HCT116 (cell line): ENCODE data around the gene COA7. TPM values are rescaled to one million over a fixed set of nuclear protein-coding genes. Genes with fewer than 3 reads are reported as not detected.

Experiments
- ATAC-seq: fragments of 200-7000 bp; cut with Tn5 transposase; 2 replicates; pipeline ENCODE4 v1.9.1; 2020; ENCODE audit warnings: mild to moderate bottlenecking, moderate library complexity
- BruUV-seq: library from RNA; stranded (reverse); fragments of 400-500 nt; replicated peaks from 2 replicates; lab custom pipeline; 2021; lab: Mats Ljungman, UMichigan
- CTCF ChIA-PET: fragments of 300-600 bp; sonication (Branson Sonifier 250); formaldehyde crosslinking; loops from one replicate; lab custom pipeline; 2021; ENCODE audit warnings: antibody characterized with exemption; lab: Charles Lee
- POLR2A ChIA-PET: fragments of 300-600, 350-600 bp; sonication (Branson Sonifier 250); formaldehyde crosslinking; loops from one replicate; lab custom pipeline; 2021; ENCODE audit warnings: antibody characterized with exemption; lab: Charles Lee
- RAD21 ChIA-PET, 2 experiments: fragments of 300-600 bp; sonication (Branson Sonifier 250); formaldehyde crosslinking; loops; one replicate each; lab custom pipeline; 2023; ENCODE audit warnings: low total read pairs in 2 of 2; ENCODE audit not compliant: uncharacterized antibody in 2 of 2, unreplicated experiment in 2 of 2, low non-redundant PET in 1 of 2; lab: Charles Lee
- DNase-seq: peaks from one replicate; pipeline ENCODE4 v3.0.0-alpha.2; 2010; ENCODE audit warnings: low read depth, low spot score
- H2AFZ ChIP-seq: fragments of 200-600 bp; shearing (Covaris generic), sonication (generic); 2 replicates; pipeline ENCODE4 v1.6.1; 2017; ENCODE audit warnings: low read depth, mixed run types, mixed read lengths, antibody characterized with exemption, low read length; ENCODE audit not compliant: poor library complexity, severe bottlenecking
- H3K27ac ChIP-seq: 2 replicates; pipeline ENCODE4 v1.5.1; 2012; ENCODE audit warnings: low read depth, low read length
- H3K27me3 ChIP-seq: fragments of 200-600 bp; sonication (generic); 2 replicates; pipeline ENCODE4 v1.6.1; 2016; ENCODE audit warnings: mixed run types, low read length, mixed read lengths; ENCODE audit not compliant: insufficient read depth
- H3K36me3 ChIP-seq, 2 experiments: fragments of 200-500 bp in 1 of 2; fragments of 200-600 bp in 1 of 2; sonication (Bioruptor generic) in 1 of 2; sonication (generic) in 1 of 2; 2 replicates each; pipeline versions ENCODE4 v1.5.1 to v1.6.1; 2014 to 2016; ENCODE audit warnings: low read length in 2 of 2, inconsistent platforms in 1 of 2, mixed read lengths in 1 of 2, mixed run types in 1 of 2; ENCODE audit not compliant: insufficient read depth in 2 of 2, control insufficient read depth in 1 of 2
- H3K4me1 ChIP-seq, 2 experiments: fragments of 200-600 bp in 1 of 2; sonication (generic) in 1 of 2; 2 replicates each; pipeline versions ENCODE4 v1.5.1 to v1.6.1; 2012 to 2017; ENCODE audit warnings: low read length in 2 of 2, inconsistent platforms in 1 of 2, mild to moderate bottlenecking in 1 of 2, mixed read lengths in 1 of 2, mixed run types in 1 of 2, moderate library complexity in 1 of 2; ENCODE audit not compliant: insufficient read depth in 2 of 2, control insufficient read depth in 1 of 2
- H3K4me2 ChIP-seq: fragments of 200-600 bp; sonication (generic); 2 replicates; pipeline ENCODE4 v1.6.1; 2017; ENCODE audit warnings: mixed run types, low read length, mixed read lengths
- H3K4me3 ChIP-seq, 2 experiments: fragments of 200-600 bp in 1 of 2; sonication (generic) in 1 of 2; replicated peaks in 1 of 2; 2 replicates each; pipeline ENCODE4 v1.5.1; 2011 to 2016; ENCODE audit warnings: low read length in 2 of 2, control low read depth in 1 of 2, low read depth in 1 of 2, mild to moderate bottlenecking in 1 of 2, mixed read lengths in 1 of 2, mixed run types in 1 of 2
- H3K79me2 ChIP-seq: fragments of 200-600 bp; sonication (generic); 2 replicates; pipeline ENCODE4 v1.6.1; 2017; ENCODE audit warnings: mild to moderate bottlenecking, mixed run types, low read length, moderate library complexity, mixed read lengths; ENCODE audit not compliant: insufficient read depth
- H3K9ac ChIP-seq: fragments of 200-600 bp; sonication (generic); 2 replicates; pipeline ENCODE4 v1.6.1; 2016; ENCODE audit warnings: low read length, mixed read lengths
- H3K9me2 ChIP-seq: fragments of 200-600 bp; sonication (generic), shearing (Covaris generic); 2 replicates; pipeline ENCODE4 v1.6.1; 2017; ENCODE audit warnings: mixed run types, mild to moderate bottlenecking, moderate library complexity; ENCODE audit not compliant: insufficient read depth
- H3K9me3 ChIP-seq, 2 experiments: fragments of 200-500 bp in 1 of 2; fragments of 200-600 bp in 1 of 2; sonication (Bioruptor generic) in 1 of 2; sonication (generic) in 1 of 2; 2 replicates each; pipeline ENCODE4 v1.6.1; 2014 to 2017; ENCODE audit warnings: low read length in 2 of 2, mixed read lengths in 2 of 2, inconsistent platforms in 1 of 2, low read depth in 1 of 2, mild to moderate bottlenecking in 1 of 2, mixed run types in 1 of 2, moderate library complexity in 1 of 2; ENCODE audit not compliant: control insufficient read depth in 1 of 2, insufficient read depth in 1 of 2
- H4K20me1 ChIP-seq: fragments of 200-600 bp; sonication (generic), shearing (Covaris generic); 2 replicates; pipeline ENCODE4 v1.6.1; 2017; ENCODE audit warnings: mixed run types, mild to moderate bottlenecking, moderate library complexity; ENCODE audit not compliant: insufficient read depth
- CEBPB ChIP-seq: IDR thresholded peaks from 2 replicates; pipeline ENCODE4 v1.6.1; 2012; ENCODE audit warnings: low read depth
- EGR1 ChIP-seq: IDR thresholded peaks from 2 replicates; pipeline ENCODE4 v1.6.1; 2012; ENCODE audit warnings: low read depth
- EZH2 ChIP-seq: fragments of 200-600 bp; sonication (generic); IDR thresholded peaks from 2 replicates; pipeline ENCODE4 v1.6.1; 2017; ENCODE audit warnings: antibody characterized with exemption, mixed run types
- EZH2phosphoT487 ChIP-seq: fragments of 200-600 bp; IDR thresholded peaks from 2 replicates; pipeline ENCODE4 v1.6.1; 2018; ENCODE audit warnings: antibody characterized with exemption, borderline replicate concordance
- FOSL1 ChIP-seq: IDR thresholded peaks from 2 replicates; pipeline ENCODE4 v1.6.1; 2012; ENCODE audit warnings: low read depth
- POLR2A ChIP-seq: IDR thresholded peaks from 2 replicates; pipeline ENCODE4 v1.7.0; 2011; ENCODE audit warnings: borderline replicate concordance; ENCODE audit not compliant: insufficient read depth, insufficient read length; ENCODE audit errors: extremely low read depth
- POLR2AphosphoS5 ChIP-seq: IDR thresholded peaks from 2 replicates; pipeline ENCODE4 v1.6.1; 2011; ENCODE audit warnings: mild to moderate bottlenecking, low read depth, low read length, moderate library complexity
- RAD21 ChIP-seq: IDR thresholded peaks from 2 replicates; pipeline ENCODE4 v1.6.1; 2012; ENCODE audit warnings: low read depth, mild to moderate bottlenecking
- SP1 ChIP-seq: IDR thresholded peaks from 2 replicates; pipeline ENCODE4 v1.6.1; 2012; ENCODE audit warnings: low read depth
- SRF ChIP-seq: IDR thresholded peaks from 2 replicates; pipeline ENCODE4 v1.6.1; 2012; ENCODE audit warnings: low read depth
- TCF7L2 ChIP-seq: IDR thresholded peaks from 2 replicates; pipeline ENCODE4 v1.7.0; 2011; ENCODE audit warnings: borderline replicate concordance, inconsistent platforms; ENCODE audit not compliant: insufficient read depth, insufficient read length; ENCODE audit errors: extremely low read depth
- ZFX ChIP-seq: fragments of 450-650 bp; IDR thresholded peaks from 2 replicates; pipeline ENCODE4 v1.6.1; 2017
- ZNF274 ChIP-seq: fragments of 200-500 bp; sonication (Bioruptor generic); IDR thresholded peaks from 2 replicates; pipeline ENCODE4 v1.6.1; 2014; ENCODE audit warnings: mild to moderate bottlenecking, low read depth, low read length, inconsistent platforms
- intact Hi-C: fragments of 100-400 bp; cut with micrococcal nuclease; formaldehyde crosslinking; loops from 2 replicates; pipeline ENCODE4 v1.10.0; 2022
- total RNA-seq: library from RNA; stranded (reverse); gene quantifications from one replicate; pipeline ENCODE4 v1.2.1, GENCODE V29; 2021; ENCODE audit not compliant: unreplicated experiment
- TF ChIP-seq, protein P1 (sequence below): IDR thresholded peaks from 2 replicates; pipeline ENCODE4 v1.6.1; 2012
- TF ChIP-seq, protein P2 (sequence below): IDR thresholded peaks from 2 replicates; pipeline ENCODE4 v1.6.1; 2012; ENCODE audit warnings: low read depth
- TF ChIP-seq, protein P3 (sequence below), 3 experiments: fragments of 200-600 bp in 1 of 3; sonication (generic) in 1 of 3; IDR thresholded peaks in 2 of 3; conservative IDR thresholded peaks in 1 of 3; 2 replicates each; pipeline ENCODE4 v1.5.1; 2012 to 2017; ENCODE audit warnings: low read depth in 2 of 3, low read length in 2 of 3, antibody characterized with exemption in 1 of 3, borderline replicate concordance in 1 of 3, control low read depth in 1 of 3, mild to moderate bottlenecking in 1 of 3, mixed read lengths in 1 of 3, mixed run types in 1 of 3, moderate library complexity in 1 of 3; ENCODE audit not compliant: insufficient read depth in 1 of 3
- TF ChIP-seq, protein P4 (sequence below): IDR thresholded peaks from 2 replicates; pipeline ENCODE4 v1.6.1; 2011; ENCODE audit warnings: mild to moderate bottlenecking, low read length, moderate library complexity; ENCODE audit not compliant: insufficient replicate concordance; ENCODE audit errors: extremely low read depth

The COA7 gene
- total RNA-seq, 1 experiment from 2014 or later, result 43.6 TPM

DNA sequence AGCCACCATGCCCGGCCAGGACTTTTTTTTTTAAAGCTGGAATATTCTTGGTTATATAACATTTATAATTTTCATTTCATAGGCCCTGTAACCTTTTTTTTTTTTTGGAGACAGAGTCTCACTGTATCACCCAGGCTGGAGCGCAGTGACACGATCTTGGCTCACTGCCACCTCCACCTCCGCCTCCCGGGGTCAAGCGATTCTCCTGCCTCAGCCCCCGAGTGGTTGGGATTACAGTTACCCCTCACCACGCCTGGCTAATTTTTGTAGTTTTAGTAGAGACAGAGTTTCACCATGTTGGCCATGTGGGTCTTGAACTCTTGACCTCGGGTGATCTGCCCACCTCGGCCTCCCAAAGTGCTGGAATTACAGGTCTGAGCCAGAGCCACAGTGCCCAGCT, 40.7 kb upstream of the COA7 start:
- H3K27me3 ChIP-seq, result no peaks in the 10 kb centered on the region
- no peak overlapping the region for H3K4me3 ChIP-seq
- H2AFZ ChIP-seq, result no peak overlapping the region
- intact Hi-C loops, result no loop called here
- no peaks in the 10 kb centered on the region for H3K9me2 ChIP-seq
- no peaks in the 10 kb centered on the region for H3K36me3 ChIP-seq
- no peaks in the 10 kb centered on the region for H4K20me1 ChIP-seq
- no peak overlapping the region for H3K27ac ChIP-seq
- CTCF ChIA-PET, result no interaction called here
- POLR2A ChIA-PET, result no interaction called here
- no peaks in the 10 kb centered on the region for H3K9me3 ChIP-seq
- 0 out of 4 replicates have a peak, but pooled peaks cover 0 to 6% of the 10 kb centered on the region in 2 experiments for H3K4me1 ChIP-seq
- no peak overlapping the region for H3K4me2 ChIP-seq
- no TSS peak for BruUV-seq
- TF ChIP-seq EZH2phosphoT487 (no peak), ZFX (no peak), SP1 (no peak), POLR2A (no peak), ZNF274 (no peak), FOSL1 (no peak), TCF7L2 (no peak), SRF (no peak), POLR2AphosphoS5 (no peak), EGR1 (no peak), EZH2 (no peak), CEBPB (no peak), RAD21 (no peak)
- TF ChIP-seq, protein P1, sequence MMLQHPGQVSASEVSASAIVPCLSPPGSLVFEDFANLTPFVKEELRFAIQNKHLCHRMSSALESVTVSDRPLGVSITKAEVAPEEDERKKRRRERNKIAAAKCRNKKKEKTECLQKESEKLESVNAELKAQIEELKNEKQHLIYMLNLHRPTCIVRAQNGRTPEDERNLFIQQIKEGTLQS, result no peak
- TF ChIP-seq, protein P2, sequence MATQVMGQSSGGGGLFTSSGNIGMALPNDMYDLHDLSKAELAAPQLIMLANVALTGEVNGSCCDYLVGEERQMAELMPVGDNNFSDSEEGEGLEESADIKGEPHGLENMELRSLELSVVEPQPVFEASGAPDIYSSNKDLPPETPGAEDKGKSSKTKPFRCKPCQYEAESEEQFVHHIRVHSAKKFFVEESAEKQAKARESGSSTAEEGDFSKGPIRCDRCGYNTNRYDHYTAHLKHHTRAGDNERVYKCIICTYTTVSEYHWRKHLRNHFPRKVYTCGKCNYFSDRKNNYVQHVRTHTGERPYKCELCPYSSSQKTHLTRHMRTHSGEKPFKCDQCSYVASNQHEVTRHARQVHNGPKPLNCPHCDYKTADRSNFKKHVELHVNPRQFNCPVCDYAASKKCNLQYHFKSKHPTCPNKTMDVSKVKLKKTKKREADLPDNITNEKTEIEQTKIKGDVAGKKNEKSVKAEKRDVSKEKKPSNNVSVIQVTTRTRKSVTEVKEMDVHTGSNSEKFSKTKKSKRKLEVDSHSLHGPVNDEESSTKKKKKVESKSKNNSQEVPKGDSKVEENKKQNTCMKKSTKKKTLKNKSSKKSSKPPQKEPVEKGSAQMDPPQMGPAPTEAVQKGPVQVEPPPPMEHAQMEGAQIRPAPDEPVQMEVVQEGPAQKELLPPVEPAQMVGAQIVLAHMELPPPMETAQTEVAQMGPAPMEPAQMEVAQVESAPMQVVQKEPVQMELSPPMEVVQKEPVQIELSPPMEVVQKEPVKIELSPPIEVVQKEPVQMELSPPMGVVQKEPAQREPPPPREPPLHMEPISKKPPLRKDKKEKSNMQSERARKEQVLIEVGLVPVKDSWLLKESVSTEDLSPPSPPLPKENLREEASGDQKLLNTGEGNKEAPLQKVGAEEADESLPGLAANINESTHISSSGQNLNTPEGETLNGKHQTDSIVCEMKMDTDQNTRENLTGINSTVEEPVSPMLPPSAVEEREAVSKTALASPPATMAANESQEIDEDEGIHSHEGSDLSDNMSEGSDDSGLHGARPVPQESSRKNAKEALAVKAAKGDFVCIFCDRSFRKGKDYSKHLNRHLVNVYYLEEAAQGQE, result no peak
- TF ChIP-seq, protein P3, sequence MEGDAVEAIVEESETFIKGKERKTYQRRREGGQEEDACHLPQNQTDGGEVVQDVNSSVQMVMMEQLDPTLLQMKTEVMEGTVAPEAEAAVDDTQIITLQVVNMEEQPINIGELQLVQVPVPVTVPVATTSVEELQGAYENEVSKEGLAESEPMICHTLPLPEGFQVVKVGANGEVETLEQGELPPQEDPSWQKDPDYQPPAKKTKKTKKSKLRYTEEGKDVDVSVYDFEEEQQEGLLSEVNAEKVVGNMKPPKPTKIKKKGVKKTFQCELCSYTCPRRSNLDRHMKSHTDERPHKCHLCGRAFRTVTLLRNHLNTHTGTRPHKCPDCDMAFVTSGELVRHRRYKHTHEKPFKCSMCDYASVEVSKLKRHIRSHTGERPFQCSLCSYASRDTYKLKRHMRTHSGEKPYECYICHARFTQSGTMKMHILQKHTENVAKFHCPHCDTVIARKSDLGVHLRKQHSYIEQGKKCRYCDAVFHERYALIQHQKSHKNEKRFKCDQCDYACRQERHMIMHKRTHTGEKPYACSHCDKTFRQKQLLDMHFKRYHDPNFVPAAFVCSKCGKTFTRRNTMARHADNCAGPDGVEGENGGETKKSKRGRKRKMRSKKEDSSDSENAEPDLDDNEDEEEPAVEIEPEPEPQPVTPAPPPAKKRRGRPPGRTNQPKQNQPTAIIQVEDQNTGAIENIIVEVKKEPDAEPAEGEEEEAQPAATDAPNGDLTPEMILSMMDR (IDR thresholded peaks at IDR 0.05 in 2 of 3, conservative IDR thresholded peaks at IDR 0.05 in 1 of 3; ENCODE audit: borderline replicate concordance in 1 of 3, insufficient read depth in 1 of 3, low read depth in 2 of 3, low read length in 2 of 3), result no peak
- TF ChIP-seq, protein P4, sequence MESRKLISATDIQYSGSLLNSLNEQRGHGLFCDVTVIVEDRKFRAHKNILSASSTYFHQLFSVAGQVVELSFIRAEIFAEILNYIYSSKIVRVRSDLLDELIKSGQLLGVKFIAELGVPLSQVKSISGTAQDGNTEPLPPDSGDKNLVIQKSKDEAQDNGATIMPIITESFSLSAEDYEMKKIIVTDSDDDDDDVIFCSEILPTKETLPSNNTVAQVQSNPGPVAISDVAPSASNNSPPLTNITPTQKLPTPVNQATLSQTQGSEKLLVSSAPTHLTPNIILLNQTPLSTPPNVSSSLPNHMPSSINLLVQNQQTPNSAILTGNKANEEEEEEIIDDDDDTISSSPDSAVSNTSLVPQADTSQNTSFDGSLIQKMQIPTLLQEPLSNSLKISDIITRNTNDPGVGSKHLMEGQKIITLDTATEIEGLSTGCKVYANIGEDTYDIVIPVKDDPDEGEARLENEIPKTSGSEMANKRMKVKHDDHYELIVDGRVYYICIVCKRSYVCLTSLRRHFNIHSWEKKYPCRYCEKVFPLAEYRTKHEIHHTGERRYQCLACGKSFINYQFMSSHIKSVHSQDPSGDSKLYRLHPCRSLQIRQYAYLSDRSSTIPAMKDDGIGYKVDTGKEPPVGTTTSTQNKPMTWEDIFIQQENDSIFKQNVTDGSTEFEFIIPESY, result no peak
- H3K9ac ChIP-seq, result no peak overlapping the region
- DNase-seq (no peak), ATAC-seq (no peak)
- H3K79me2 ChIP-seq, result peaks cover 13% of the 10 kb centered on the region
- RAD21 ChIA-PET, result no interaction called here
